ENCODE results near the gene ANGPTL2. TPM values are rescaled to one million over a fixed set of nuclear protein-coding genes. Genes with fewer than 3 reads are reported as not detected.

The ANGPTL2 gene
- total RNA-seq, 1 experiment from 2014 or later: 5.1 TPM

GRCh38 chr9:127116088-127116726, 6.2 kb downstream of the ANGPTL2 start:
- Histone ChIP-seq H4K5ac (ENCODE audit: insufficient read length, low read depth, low read length) (no peak overlapping the region), H3K23ac (ENCODE audit: insufficient read length, low read depth, low read length) (no peak overlapping the region), H2BK12ac (ENCODE audit: insufficient read length, low read depth, low read length) (no peak overlapping the region), H2BK20ac (ENCODE audit: low read depth, low read length, poor library complexity, severe bottlenecking) (no peak overlapping the region), H3K18ac (ENCODE audit: insufficient read length, low read depth, low read length) (no peak overlapping the region), H3K14ac (ENCODE audit: insufficient read depth, low read length) (no peak overlapping the region), H2AK5ac (ENCODE audit: insufficient read length, low read length) (no peak overlapping the region), H4K20me1 (ENCODE audit: control insufficient read depth, insufficient read depth, insufficient read length) (no peaks in the 10 kb centered on the region), H3T11ph (ENCODE audit: low read length) (no peak overlapping the region), H3K79me1 (ENCODE audit: insufficient read depth, low read depth, low read length, poor library complexity, severe bottlenecking) (no peaks in the 10 kb centered on the region), H2BK120ac (ENCODE audit: low read depth, low read length, poor library complexity, severe bottlenecking) (no peak overlapping the region), H2BK15ac (ENCODE audit: low read depth, low read length) (no peak overlapping the region), H4K8ac (replicated peaks; ENCODE audit: insufficient read length, low read depth, low read length) (no peak overlapping the region), H3K27me3 (ENCODE audit: insufficient read depth, low read length) (no peaks in the 10 kb centered on the region), H3K56ac (ENCODE audit: insufficient read length, low read depth, low read length) (no peak overlapping the region), H4K91ac (ENCODE audit: insufficient read length, low read depth, low read length) (no peak overlapping the region), H3K9ac (ENCODE audit: extremely low read depth, insufficient read length, low read length) (no peak overlapping the region), H3K4me1 (ENCODE audit: insufficient read depth, low read length) (peaks cover 13% of the 10 kb centered on the region; the same call in 1 of the 2 replicates), H3K27ac (ENCODE audit: insufficient read length, low read depth, low read length) (no peak overlapping the region), H3K9me3 (ENCODE audit: control insufficient read depth, low read depth, low read length) (no peaks in the 10 kb centered on the region), H3K4me2 (ENCODE audit: insufficient read depth, insufficient read length, low read length) (no peak overlapping the region), H3K4ac (ENCODE audit: low read depth, low read length) (no peak overlapping the region), H3K79me2 (ENCODE audit: insufficient read depth, low read length) (no peaks in the 10 kb centered on the region), H2BK5ac (ENCODE audit: insufficient read length, low read length) (no peak overlapping the region), H2AFZ (ENCODE audit: low read length) (no peak overlapping the region), H3K23me2 (ENCODE audit: insufficient read length, low read depth, low read length, poor library complexity, severe bottlenecking) (no peaks in the 10 kb centered on the region)
- Mint-ChIP-seq H3K27me3 (ENCODE audit: low read depth) (no peaks in the 10 kb centered on the region; the same call in 1 of the 2 replicates), H3K4me3 (no peak overlapping the region), H3K27ac (peak overlapping the region in 1 of 3 experiments; percentile 68; a peak in 2 of 7 replicates), H3K36me3 (ENCODE audit: insufficient read depth in 1 of 3, low read depth in 3 of 3) (peaks cover 0 to 15% (median 0%) of the 10 kb centered on the region in 3 experiments; a peak in 4 of 7 replicates), H3K4me1 (peaks cover 37 to 42% of the 10 kb centered on the region in 2 experiments), H3K9me3 (no peaks in the 10 kb centered on the region)
- no peak for DNase-seq
- no CpG with 5 or more reads among the region's 6 CpGs for WGBS (ENCODE audit: extremely low coverage, insufficient read length, low lambda C conversion rate)
- no peak for TF ChIP-seq CTCF (conservative IDR thresholded peaks at IDR 0.05)
